AG04449 (cell line): Measurements from ENCODE around the gene GANC.
"Not testable (repeated sequence)": the region's sequence is repeated elsewhere in the genome, so short reads cannot be mapped to it uniquely, and the experiment has no call there.

Experiments used
- CTCF ChIA-PET: fragments of 350-600 bp; formaldehyde crosslinking; extraction: SDS; loops from one replicate; lab custom pipeline; 2021; ENCODE audit warnings: antibody characterized with exemption; lab: Yijun Ruan, JAX
- POLR2A ChIA-PET: fragments of 400-600, 350-600 bp; formaldehyde crosslinking; extraction: SDS; loops from one replicate; lab custom pipeline; 2020; ENCODE audit warnings: antibody characterized with exemption, inconsistent platforms; lab: Yijun Ruan, JAX
- DNase-seq: peaks from one replicate; pipeline ENCODE4 v3.0.0-alpha.2; 2010; ENCODE audit warnings: low read depth, low spot score
- H3K4me3 ChIP-seq: 2 replicates; pipeline ENCODE4 v1.5.1; 2011; ENCODE audit warnings: low read depth, mild to moderate bottlenecking, control low read depth, low read length
- TF ChIP-seq, protein P1 (sequence below): IDR thresholded peaks from one replicate; pipeline ENCODE4 v1.5.1; 2011; ENCODE audit warnings: mild to moderate bottlenecking, moderate library complexity, low read length, control low read depth, inconsistent platforms; ENCODE audit not compliant: insufficient read depth; ENCODE audit errors: missing control alignments

Gene GANC

DNA sequence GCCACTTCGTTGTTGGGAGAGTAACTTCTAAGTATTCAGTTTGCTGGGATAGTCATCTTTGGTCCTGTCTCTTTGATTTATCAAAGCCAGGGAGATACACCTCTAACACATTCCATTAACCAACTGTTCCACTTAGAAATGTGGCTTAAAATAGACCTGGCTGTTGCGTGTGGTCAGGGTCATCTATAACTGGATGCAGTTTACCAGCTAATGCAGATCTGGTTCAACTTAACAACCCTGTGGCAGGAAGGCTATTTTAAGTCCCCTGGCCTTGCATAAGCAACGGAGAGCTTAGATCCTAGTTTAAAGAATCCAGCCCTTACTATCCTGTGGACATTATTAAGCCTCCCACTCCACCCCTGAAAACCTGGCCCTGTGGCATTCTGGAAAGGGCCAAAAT, 58.2 kb downstream of the GANC start:
- no peak for DNase-seq
- POLR2A ChIA-PET: no interaction called here
- TF ChIP-seq, protein P1, sequence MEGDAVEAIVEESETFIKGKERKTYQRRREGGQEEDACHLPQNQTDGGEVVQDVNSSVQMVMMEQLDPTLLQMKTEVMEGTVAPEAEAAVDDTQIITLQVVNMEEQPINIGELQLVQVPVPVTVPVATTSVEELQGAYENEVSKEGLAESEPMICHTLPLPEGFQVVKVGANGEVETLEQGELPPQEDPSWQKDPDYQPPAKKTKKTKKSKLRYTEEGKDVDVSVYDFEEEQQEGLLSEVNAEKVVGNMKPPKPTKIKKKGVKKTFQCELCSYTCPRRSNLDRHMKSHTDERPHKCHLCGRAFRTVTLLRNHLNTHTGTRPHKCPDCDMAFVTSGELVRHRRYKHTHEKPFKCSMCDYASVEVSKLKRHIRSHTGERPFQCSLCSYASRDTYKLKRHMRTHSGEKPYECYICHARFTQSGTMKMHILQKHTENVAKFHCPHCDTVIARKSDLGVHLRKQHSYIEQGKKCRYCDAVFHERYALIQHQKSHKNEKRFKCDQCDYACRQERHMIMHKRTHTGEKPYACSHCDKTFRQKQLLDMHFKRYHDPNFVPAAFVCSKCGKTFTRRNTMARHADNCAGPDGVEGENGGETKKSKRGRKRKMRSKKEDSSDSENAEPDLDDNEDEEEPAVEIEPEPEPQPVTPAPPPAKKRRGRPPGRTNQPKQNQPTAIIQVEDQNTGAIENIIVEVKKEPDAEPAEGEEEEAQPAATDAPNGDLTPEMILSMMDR: no peak
- H3K4me3 ChIP-seq: no peak overlapping the region
- CTCF ChIA-PET: interaction anchor here (0.6 to 2.3 kb wide), 2 partner anchors 40 to 54 kb away, joined by 3 to 9 read pairs; no protein-coding TSS in a partner anchor

DNA sequence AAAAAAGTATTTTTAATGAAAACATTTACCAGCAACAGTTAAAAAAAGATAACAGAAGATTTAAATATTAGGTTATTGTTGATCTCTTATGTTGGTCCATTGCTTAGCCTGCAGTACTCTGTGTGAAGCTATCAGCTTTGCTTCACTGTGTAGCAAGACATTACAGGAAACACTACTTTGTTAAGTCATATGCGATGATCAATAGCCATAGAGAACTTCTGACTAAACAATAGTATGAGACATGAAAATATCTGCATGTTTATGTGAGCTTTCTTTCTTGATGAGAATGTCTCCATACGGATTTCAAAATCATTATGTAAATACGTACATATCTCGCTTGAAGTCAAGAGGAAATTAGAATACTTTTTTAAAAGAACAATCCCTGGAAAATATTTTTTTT, 59.3 kb downstream of the GANC start:
- no peak overlapping the region for H3K4me3 ChIP-seq
- TF ChIP-seq, protein P1: no peak
- CTCF ChIA-PET: interaction anchor here (0.6 to 2.3 kb wide), 2 partner anchors 53 to 90 kb away, joined by 3 to 9 read pairs; no protein-coding TSS in a partner anchor
- DNase-seq: no peak
- POLR2A ChIA-PET: no interaction called here

DNA sequence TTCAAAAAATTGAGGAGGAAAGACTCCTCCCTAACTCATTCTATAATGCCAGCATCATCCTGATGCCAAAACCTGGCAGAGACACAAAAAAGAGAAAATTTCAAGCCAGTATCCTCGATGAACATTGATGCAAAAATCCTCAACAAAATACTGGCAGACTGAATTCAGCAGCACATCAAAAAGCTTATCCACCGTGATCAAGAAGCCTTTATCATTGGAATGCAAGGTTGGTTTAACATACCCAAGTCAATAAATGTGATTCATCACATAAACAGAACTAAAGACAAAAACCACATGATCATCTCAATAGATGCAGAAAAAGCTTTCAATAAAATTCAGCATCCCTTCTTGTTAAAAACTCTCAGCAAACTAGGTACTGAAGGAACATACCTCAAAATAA, 62.1 kb downstream of the GANC start:
- CTCF ChIA-PET: interaction anchor here (1.2 kb wide), 1 partner anchor 49 kb away, joined by 3 read pairs; no protein-coding TSS in a partner anchor
- no peak overlapping the region for H3K4me3 ChIP-seq
- POLR2A ChIA-PET: no interaction called here
- TF ChIP-seq, protein P1: no peak
- no peak for DNase-seq

DNA sequence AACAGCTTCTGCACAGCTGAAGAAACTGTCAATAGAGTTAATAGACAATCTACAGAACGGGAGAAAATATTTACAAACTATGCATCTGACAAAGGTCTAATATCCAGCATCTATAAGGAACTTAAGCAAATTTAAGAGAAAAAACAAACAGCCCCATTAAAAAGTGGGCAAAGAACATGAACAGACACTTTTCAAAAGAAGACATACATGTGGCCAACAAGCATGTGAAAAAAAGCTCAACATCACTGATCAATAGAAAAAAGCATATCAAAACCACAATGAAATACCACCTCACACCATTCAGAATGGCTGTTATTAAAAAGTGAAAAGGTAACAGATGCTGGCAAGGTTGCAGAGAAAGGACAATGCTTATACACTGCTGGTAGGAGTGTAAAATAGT, 63.6 kb downstream of the GANC start:
- H3K4me3 ChIP-seq, CTCF ChIA-PET, DNase-seq, POLR2A ChIA-PET: not testable (repeated sequence)

DNA sequence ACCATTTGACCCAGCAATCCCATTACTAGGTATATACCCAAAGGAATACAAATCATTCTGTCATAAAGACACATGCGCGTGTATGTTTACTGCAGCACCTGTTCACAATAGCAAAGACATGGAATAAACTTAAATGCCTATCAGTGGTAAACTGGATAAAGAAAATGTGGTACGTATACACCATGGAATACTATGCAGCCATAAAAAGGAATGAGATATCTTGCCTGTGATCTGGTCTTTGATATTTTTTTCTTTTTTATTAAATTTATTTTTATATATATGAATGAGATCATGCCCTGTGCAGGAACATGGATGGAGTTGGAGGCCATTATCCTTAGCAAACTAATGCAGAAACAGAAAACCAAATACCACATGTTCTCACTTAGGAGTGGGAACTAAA, 64.1 kb downstream of the GANC start:
- POLR2A ChIA-PET, H3K4me3 ChIP-seq, DNase-seq, CTCF ChIA-PET: not testable (repeated sequence)

DNA sequence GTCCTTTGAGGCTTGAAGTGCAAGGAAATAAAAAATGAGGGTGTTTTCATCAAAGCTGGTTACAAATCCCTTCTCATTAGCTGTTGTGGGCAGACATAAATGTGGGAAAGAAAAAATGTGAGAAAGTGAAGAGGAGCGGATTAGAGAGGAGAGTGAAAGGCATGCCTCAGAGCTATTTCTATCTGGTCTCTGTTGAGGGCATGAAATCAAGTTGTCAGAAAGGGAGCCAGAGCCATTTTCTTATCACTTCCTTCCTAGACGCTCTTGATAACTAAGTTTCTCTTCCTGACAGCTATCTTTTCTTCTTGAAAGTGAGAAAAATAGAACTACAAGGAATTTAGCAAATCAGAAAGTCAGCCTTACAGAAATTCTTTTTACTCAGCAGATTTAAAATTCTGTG, 65.5 kb downstream of the GANC start:
- TF ChIP-seq, protein P1: no peak
- CTCF ChIA-PET: interaction anchor here (0.7 kb wide), 1 partner anchor 153 kb away, joined by 3 read pairs; the partner anchor contains the start of gene ZNF106
- no peak for DNase-seq
- no peak overlapping the region for H3K4me3 ChIP-seq
- POLR2A ChIA-PET: no interaction called here

DNA sequence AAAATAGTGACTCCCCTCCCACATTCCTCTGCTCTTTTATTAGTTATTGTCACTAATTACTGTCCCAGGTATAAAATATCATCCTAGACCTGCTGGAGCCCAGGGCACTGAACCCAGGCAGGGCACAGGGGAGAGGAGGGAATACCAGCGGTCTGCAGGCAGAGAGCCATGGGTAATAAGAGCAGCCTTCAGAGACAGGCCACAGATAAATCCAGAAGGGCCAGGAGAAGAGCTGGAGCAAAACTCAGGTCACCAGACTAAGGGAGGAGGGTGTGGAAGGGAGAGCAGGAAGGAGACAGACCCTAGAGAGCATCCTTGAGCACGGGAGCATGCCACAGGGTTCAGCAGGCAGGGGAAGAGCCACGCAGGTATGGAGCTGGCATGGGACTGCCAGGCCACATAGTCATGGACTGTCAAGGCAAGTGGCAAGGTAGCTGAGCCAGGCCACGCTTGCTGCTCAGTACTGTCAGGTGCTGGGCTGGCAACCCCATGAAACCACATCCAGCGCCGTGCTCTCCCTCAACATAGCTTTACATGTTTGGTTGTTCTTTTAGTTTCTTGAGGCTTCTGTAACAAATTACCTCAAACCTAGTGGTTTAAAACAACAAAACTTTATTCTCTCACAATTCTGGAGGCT, 70.7 kb downstream of the GANC start:
- no peak overlapping the region for H3K4me3 ChIP-seq
- ChIA-PET CTCF (interaction anchor here (1.5 kb wide), 1 partner anchor 43 kb away, joined by 4 read pairs; no protein-coding TSS in a partner anchor), POLR2A (no interaction called here)
- TF ChIP-seq, protein P1: no peak
- DNase-seq: no peak
